ENCODE data around the gene TLCD1.

TLCD1 gene

DNA sequence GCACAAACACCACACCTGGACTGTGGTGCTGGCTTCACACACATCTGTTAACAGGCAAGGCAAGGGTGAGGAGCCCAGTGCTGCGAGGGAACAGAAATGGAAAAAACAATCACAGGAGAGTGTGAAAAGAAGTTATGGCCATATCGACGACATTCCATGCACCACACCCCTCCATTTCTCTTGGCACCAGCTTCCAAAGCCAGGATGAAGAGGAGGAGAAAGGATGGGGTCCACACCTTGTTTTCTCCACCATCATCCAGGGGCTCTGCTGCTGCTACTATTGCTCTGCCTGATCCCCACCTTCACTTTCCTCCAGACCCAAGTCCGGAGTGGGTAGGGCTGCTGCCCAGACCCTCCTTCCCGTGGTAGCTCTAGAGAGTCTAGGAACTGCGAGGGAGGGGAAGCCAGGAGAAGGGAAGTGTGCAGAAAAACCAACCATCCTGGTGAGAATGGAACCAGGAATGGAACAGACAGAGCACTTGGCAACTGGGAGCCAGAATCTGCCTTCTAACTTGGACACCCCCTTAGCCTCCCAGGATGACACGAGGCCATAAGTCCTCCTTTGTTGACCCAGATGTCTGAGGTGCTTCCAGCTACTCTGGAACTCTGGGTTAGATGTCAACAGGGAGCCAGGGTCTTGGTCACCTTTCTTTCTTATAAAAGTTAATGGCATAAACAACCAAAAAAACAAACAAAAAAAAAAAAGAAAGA, 13.2 kb downstream of the TLCD1 start:
- TF ChIP-seq, protein P1, sequence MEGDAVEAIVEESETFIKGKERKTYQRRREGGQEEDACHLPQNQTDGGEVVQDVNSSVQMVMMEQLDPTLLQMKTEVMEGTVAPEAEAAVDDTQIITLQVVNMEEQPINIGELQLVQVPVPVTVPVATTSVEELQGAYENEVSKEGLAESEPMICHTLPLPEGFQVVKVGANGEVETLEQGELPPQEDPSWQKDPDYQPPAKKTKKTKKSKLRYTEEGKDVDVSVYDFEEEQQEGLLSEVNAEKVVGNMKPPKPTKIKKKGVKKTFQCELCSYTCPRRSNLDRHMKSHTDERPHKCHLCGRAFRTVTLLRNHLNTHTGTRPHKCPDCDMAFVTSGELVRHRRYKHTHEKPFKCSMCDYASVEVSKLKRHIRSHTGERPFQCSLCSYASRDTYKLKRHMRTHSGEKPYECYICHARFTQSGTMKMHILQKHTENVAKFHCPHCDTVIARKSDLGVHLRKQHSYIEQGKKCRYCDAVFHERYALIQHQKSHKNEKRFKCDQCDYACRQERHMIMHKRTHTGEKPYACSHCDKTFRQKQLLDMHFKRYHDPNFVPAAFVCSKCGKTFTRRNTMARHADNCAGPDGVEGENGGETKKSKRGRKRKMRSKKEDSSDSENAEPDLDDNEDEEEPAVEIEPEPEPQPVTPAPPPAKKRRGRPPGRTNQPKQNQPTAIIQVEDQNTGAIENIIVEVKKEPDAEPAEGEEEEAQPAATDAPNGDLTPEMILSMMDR (conservative IDR thresholded peaks at IDR 0.05; ENCODE audit: low read depth, low read length): no peak
- no peak for DNase-seq (ENCODE audit: low read depth)
- H3K4me3 ChIP-seq (ENCODE audit: low read depth, low read length): no peak overlapping the region

DNA sequence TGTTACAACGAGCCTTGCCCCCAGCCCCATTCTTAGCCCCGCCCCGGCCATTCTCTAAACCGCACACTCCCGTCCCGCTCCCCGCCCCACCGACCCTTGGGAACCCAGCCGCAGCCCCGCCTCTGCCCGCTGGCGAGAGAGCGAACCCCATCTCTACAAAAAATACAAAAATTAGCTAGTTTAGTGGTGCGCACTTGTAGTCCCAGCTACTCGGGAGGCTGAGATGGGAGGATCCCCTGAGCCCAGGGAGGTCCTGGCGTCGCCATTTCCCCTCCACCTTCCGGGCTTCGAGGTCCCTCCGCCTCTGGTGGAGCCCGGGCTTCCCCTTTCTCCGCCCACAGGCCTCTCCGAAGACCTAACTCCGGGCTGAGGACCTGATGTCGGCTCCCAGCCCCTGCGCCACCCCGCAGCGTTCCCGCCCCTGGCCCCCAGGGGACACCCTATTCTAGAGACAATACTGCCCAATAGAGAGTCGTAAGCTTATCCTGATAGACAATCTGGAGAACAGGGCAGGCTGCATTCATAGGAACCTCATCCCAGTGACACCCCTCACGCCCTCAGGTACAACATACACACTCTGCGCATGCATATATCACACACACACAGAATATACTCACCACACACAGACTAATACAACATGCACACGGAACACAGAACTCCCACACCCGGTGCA, 13.9 kb downstream of the TLCD1 start:
- DNase-seq (ENCODE audit: low read depth): peak; percentile 31
- peak overlapping the region; percentile 61 for H3K4me3 ChIP-seq (ENCODE audit: low read depth, low read length)
- TF ChIP-seq, protein P1 (conservative IDR thresholded peaks at IDR 0.05; ENCODE audit: low read depth, low read length): peak; percentile 16

DNA sequence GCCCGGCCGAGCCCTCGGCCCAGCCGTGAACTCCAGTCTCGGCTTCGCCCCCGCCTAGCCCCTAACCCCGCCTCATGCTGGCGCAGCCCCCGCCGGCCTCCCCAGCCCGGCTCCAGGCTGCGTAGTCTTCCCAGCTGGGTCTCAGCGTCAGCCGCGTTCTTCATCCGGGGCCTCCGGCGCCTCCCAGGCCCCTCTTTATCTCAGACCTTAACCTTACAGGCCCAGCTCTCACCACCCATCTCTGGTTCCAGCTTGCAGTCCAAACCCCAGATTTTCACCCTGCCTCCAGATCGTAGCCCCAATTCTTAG, 14.4 kb downstream of the TLCD1 start, which contains the start of gene PROCA1:
Gene PROCA1 (minus strand): TSS at position 166 of the 309 bp plus-strand sequence. CDS start 228 bp downstream, outside the sequence.
- TF ChIP-seq, protein P1 (conservative IDR thresholded peaks at IDR 0.05; ENCODE audit: low read depth, low read length): no peak
- no peak for DNase-seq (ENCODE audit: low read depth)
- peak within 1 kb of the TSS; percentile 61 for H3K4me3 ChIP-seq (ENCODE audit: low read depth, low read length)

DNA sequence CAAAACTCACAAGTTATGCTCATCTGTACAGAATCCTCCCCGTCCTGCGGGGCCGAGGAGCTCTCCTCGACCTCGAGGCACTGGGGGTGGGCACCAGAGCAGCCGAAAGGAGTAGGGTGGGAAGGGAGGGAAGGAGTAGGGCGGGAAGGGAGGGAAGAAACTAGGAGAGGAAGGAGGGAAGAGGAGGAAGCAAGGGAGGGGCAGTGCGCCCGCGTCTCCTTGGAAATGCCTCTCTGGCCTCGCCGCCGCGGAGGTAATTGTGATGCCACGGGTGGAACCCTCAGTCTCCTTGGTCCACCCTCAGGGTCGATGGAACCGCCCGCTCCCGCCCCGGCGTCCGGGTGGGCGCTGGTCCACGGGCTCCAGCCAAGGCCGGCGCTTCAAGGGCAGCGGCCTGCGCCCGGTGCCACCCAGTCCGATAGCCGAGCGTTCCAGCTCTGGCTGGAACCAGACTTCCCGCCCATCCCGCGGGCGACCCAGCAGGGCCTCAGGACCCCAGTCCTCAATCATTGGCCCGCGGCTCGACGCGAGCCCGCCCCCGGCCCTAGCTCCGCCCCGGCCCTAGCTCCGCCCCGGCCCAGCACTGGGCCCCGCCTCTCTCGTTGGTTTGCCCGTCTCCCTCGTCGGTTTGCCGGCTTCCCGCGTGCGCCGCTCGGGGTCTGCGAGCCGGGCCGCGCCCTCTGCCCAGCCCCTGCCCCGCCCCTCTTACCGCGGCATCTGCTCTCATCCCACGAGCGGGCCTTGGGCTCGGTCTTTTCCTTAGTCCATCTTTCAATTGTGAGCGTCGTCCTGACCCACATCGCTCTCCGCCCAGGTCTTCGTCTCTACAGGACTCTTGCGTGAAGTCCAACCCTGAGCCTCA, 14.9 kb downstream of the TLCD1 start:
- DNase-seq (ENCODE audit: low read depth): peak; percentile 90
- peak overlapping the region; percentile 61 for H3K4me3 ChIP-seq (ENCODE audit: low read depth, low read length)
- TF ChIP-seq, protein P1 (conservative IDR thresholded peaks at IDR 0.05; ENCODE audit: low read depth, low read length): no peak

DNA sequence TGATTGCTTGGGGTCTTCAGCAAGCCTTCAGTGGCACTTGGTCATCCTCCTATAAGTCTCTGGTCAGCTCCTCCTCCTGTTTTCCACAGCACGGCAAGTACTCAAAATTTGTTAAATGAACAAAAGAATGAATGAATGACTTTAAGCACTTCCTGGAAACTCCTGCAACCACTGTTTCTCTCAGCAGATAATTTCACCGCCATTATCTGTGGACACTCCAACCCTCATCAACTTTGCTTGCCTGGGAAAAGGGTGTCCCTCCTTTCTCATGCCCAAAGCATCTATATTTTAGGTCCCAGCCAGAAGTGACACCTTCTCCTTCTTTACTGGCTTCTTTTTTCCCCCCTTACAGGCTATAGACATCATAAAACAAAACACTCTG, 18.7 kb downstream of the TLCD1 start:
- TF ChIP-seq, protein P1 (conservative IDR thresholded peaks at IDR 0.05; ENCODE audit: low read depth, low read length): no peak
- no peak overlapping the region for H3K4me3 ChIP-seq (ENCODE audit: low read depth, low read length)
- no peak for DNase-seq (ENCODE audit: low read depth)

DNA sequence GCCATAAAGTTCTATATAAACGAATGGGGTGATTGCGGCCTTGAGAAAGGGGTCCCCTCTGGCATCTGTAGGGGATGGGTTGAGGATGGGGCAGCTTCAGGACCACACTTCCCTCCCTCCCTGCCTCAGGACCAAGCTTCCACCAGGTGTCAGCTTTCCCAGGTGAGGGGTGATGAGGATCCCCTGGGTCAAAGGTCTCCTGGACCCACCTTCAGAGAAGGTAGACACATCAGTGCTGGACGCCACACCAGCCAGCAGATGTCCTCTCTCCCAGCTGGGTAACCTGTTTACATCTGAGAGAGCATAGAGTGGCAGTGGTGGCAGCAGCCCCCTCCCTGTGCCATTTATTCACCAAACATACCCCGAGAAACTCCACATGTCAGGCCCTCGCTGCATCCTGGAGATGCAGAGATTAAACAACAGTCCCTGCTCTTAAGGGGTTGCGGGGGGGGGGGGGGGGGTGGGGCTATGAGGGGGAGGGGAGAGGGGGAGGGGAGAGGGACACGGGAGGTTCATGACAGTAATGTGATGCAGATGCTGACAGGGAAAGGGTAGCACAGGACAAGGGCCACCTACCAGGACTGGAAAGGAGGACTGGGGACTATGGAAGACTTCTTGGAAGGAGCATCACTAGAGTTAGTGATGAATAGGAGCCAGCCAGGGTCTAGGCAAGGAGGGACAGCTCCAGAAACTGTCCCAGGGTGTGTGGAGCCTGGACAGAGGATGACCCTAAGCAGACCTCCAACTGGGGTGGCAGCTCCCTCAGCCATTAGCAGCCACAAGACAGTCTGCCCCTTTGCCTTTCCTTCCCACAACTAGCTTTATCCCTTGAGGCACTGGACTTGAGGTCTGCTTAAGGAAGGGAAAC, 19.3 kb downstream of the TLCD1 start:
- TF ChIP-seq, protein P1 (conservative IDR thresholded peaks at IDR 0.05; ENCODE audit: low read depth, low read length): no peak
- H3K4me3 ChIP-seq (ENCODE audit: low read depth, low read length): no peak overlapping the region
- DNase-seq (ENCODE audit: low read depth): no peak
